Activated CD4-positive, alpha-beta T cell treated with anti-CD3 and anti-CD28 coated beads, Interleukin-10, Interleukin-2, amounts not matched to agents 100 ng/mL and 50 ng/mL, durations not matched to agents 16 hours and 8 hours (primary cell): ENCODE data around the gene MSI2.

Experiments
- DNase-seq: peaks from one replicate; pipeline ENCODE4 v3.0.0-alpha.2; 2020

The MSI2 gene

GRCh38 chr17:57444682-57445450 is 188.5 kb downstream of the MSI2 start:
- DNase-seq, result no peak

- DNase-seq, result no peak
These were observed 189.6 kb downstream of the MSI2 start for GRCh38 chr17:57445772-57446472.

- DNase-seq, result no peak
These were observed 191.2 kb downstream of the MSI2 start for GRCh38 chr17:57447357-57447989.

GRCh38 chr17:57447990-57448758 is 191.9 kb downstream of the MSI2 start:
- DNase-seq, result no peak

- DNase-seq, result no peak
These were observed 192.5 kb downstream of the MSI2 start for GRCh38 chr17:57448759-57449283.

GRCh38 chr17:57451191-57451590 is 194.9 kb downstream of the MSI2 start:
- peak; percentile 38 for DNase-seq

- no peak for DNase-seq
These were observed 195.3 kb downstream of the MSI2 start for GRCh38 chr17:57451643-57452042.

GRCh38 chr17:57453841-57454425 is 197.6 kb downstream of the MSI2 start:
- no peak for DNase-seq

GRCh38 chr17:57454729-57455062 is 198.4 kb downstream of the MSI2 start:
- DNase-seq, result no peak

- DNase-seq, result peak; percentile 82
These were observed 199.0 kb downstream of the MSI2 start for GRCh38 chr17:57455063-57455914.

GRCh38 chr17:57456622-57457021 is 200.3 kb downstream of the MSI2 start:
- DNase-seq, result no peak

- DNase-seq, result no peak
These were observed 200.9 kb downstream of the MSI2 start for GRCh38 chr17:57457188-57457587.

GRCh38 chr17:57458718-57459285 is 202.5 kb downstream of the MSI2 start:
- DNase-seq, result no peak

- DNase-seq, result peak; percentile 76
These were observed 203.1 kb downstream of the MSI2 start for GRCh38 chr17:57459286-57459915.

GRCh38 chr17:57461082-57461481 is 204.8 kb downstream of the MSI2 start:
- peak; percentile 79 for DNase-seq

GRCh38 chr17:57462007-57462579 is 205.8 kb downstream of the MSI2 start:
- no peak for DNase-seq

GRCh38 chr17:57463103-57463885 is 207.0 kb downstream of the MSI2 start:
- DNase-seq, result peak; percentile 97

GRCh38 chr17:57464191-57464864 is 208.0 kb downstream of the MSI2 start:
- DNase-seq, result no peak

GRCh38 chr17:57465610-57466009 is 209.3 kb downstream of the MSI2 start:
- DNase-seq, result no peak
